Uterus (tissue), 2 donors: Measurements from ENCODE around the gene INTS15.

ENCODE experiments used
- CTCF ChIP-seq, 4 experiments: fragments of 200-600 bp in 2 of 4; fragments of 450-650 bp in 2 of 4; sonication (generic) in 2 of 4; IDR thresholded peaks; one replicate each; pipeline ENCODE4 v1.5.1; 2016 to 2019; ENCODE audit warnings: antibody characterized with exemption in 4 of 4, mild to moderate bottlenecking in 2 of 4, moderate library complexity in 1 of 4
- POLR2A ChIP-seq, 2 donors: fragments of 450-650 bp; IDR thresholded peaks; one replicate each; pipeline ENCODE4 v1.6.1; 2016; ENCODE audit warnings: antibody characterized with exemption in 2 of 2, mild to moderate bottlenecking in 1 of 2, moderate library complexity in 1 of 2

- no peak for TF ChIP-seq POLR2A (IDR thresholded peaks at IDR 0.05)
- no peak for TF ChIP-seq CTCF (IDR thresholded peaks at IDR 0.05)
These were observed 29.9 kb upstream of the INTS15 start for GRCh38 chr7:6559896-6560295.
